Measurements from ENCODE around the gene SON. TPM values are rescaled to one million over a fixed set of nuclear protein-coding genes. Genes with fewer than 3 reads are reported as not detected.

Gene SON
- total and polyA plus RNA-seq, 2 of the 13 experiments (the other 11 are each of a cell fraction or from before 2014, with no cell fraction given) = 61.3 to 78.3 TPM

DNA sequence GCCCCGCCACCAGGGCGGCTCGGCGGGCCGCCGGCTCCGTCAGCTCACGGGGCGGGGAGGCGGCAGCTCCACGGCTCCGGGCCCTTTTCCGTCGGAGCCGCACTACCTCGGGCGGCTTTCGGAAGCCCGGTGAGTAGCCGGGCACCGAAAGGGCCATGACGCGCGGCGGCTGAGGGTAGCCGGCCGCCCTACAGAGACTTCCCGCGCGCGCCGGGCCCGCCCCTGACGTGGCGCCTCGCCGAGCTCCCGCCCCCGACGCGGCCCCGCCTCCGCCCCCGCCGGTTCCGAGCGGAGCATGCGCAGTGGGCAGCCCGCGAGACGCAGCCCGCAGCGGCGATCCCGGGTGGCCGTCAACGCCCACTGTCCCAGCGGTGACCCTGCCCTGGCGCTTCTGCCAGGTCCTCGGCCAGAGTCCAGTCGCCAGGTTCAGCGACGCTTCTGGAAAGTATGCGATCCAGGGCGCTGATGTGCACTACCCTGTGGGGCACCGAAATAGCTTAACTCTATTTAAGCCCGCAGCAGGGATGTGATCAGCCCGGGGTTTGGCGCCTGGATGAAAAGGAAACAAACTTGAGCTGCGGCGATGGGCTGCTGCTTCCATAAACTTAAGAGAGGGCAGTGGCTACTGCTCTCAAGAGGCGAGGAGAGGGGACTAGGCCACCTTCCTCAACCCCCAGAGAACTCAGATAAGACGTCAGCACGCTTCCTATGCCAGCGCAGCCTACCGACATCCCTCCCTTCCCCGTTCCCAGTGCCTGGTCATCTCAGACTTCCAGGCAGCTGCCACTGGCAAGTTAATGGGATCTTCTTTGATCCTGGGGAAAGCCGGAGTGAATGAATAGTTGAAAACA, 45.9 kb downstream of the SON start, which contains the start of gene DONSON (continued):
- TF ChIP-seq JUND (CRISPR knock-in tag; IDR thresholded peaks at IDR 0.05) (0 out of 2 replicates have a peak, but pooled peaks have one; percentile 34), BRCA1 (CRISPR knock-in tag; IDR thresholded peaks at IDR 0.05) (peak; percentile 53), GABPB1 (CRISPR knock-in tag; IDR thresholded peaks at IDR 0.05) (peak; percentile 44; the same call in 1 of the 2 replicates), ZNF441 (CRISPR knock-in tag; IDR thresholded peaks at IDR 0.05; ENCODE audit: borderline replicate concordance) (peak; percentile 60; the same call in 1 of the 2 replicates), KDM6A (CRISPR knock-in tag; IDR thresholded peaks at IDR 0.05; ENCODE audit: low read depth) (peak; percentile 46; the same call in 1 of the 2 replicates), ATF7 (IDR thresholded peaks at IDR 0.05) (no peak), ATF7 (CRISPR knock-in tag; IDR thresholded peaks at IDR 0.05) (no peak), PHF21A (CRISPR knock-in tag; IDR thresholded peaks at IDR 0.05) (peak; percentile 70), RARA (CRISPR knock-in tag; IDR thresholded peaks at IDR 0.05) (peak; percentile 99), ZNF496 (CRISPR knock-in tag; IDR thresholded peaks at IDR 0.05; ENCODE audit: insufficient replicate concordance) (no peak), FOSL2 (CRISPR knock-in tag; IDR thresholded peaks at IDR 0.05) (peak; percentile 22; the same call in 1 of the 2 replicates), SPEN (CRISPR knock-in tag; IDR thresholded peaks at IDR 0.05; ENCODE audit: low read depth) (peak; percentile 80), KAT8 (CRISPR knock-in tag; IDR thresholded peaks at IDR 0.05) (peak; percentile 75; the same call in 1 of the 2 replicates), POLR2G (IDR thresholded peaks at IDR 0.05; ENCODE audit: low read depth, low read length) (peak; percentile 86), TBP (CRISPR knock-in tag; IDR thresholded peaks at IDR 0.05) (0 out of 2 replicates have a peak, but pooled peaks have one; percentile 88), GZF1 (CRISPR knock-in tag; IDR thresholded peaks at IDR 0.05) (peak; percentile 29; the same call in 1 of the 2 replicates), ZMYM4 (CRISPR knock-in tag; IDR thresholded peaks at IDR 0.05) (0 out of 2 replicates have a peak, but pooled peaks have one; percentile 37)
- TF ChIP-seq, protein P1, sequence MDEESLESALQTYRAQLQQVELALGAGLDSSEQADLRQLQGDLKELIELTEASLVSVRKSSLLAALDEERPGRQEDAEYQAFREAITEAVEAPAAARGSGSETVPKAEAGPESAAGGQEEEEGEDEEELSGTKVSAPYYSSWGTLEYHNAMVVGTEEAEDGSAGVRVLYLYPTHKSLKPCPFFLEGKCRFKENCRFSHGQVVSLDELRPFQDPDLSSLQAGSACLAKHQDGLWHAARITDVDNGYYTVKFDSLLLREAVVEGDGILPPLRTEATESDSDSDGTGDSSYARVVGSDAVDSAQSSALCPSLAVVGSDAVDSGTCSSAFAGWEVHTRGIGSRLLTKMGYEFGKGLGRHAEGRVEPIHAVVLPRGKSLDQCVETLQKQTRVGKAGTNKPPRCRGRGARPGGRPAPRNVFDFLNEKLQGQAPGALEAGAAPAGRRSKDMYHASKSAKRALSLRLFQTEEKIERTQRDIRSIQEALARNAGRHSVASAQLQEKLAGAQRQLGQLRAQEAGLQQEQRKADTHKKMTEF (CRISPR knock-in tag; IDR thresholded peaks at IDR 0.05) = peak; percentile 58; the same call in 1 of the 2 replicates
- TF ChIP-seq, protein P2, sequence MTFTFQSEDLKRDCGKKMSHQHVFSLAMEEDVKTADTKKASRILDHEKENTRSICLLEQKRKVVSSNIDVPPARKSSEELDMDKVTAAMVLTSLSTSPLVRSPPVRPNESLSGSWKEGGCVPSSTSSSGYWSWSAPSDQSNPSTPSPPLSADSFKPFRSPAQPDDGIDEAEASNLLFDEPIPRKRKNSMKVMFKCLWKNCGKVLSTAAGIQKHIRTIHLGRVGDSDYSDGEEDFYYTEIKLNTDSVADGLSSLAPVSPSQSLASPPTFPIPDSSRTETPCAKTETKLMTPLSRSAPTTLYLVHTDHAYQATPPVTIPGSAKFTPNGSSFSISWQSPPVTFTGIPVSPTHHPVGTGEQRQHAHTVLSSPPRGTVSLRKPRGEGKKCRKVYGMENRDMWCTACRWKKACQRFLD (CRISPR knock-in tag; IDR thresholded peaks at IDR 0.05; ENCODE audit: borderline replicate concordance) = 0 out of 2 replicates have a peak, but pooled peaks have one; percentile 40
- TF ChIP-seq, protein P3, sequence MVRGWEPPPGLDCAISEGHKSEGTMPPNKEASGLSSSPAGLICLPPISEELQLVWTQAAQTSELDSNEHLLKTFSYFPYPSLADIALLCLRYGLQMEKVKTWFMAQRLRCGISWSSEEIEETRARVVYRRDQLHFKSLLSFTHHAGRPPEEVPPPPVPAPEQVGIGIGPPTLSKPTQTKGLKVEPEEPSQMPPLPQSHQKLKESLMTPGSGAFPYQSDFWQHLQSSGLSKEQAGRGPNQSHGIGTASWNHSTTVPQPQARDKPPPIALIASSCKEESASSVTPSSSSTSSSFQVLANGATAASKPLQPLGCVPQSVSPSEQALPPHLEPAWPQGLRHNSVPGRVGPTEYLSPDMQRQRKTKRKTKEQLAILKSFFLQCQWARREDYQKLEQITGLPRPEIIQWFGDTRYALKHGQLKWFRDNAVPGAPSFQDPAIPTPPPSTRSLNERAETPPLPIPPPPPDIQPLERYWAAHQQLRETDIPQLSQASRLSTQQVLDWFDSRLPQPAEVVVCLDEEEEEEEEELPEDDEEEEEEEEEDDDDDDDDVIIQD (CRISPR knock-in tag; IDR thresholded peaks at IDR 0.05; ENCODE audit: low read depth) = peak; percentile 42; the same call in 1 of the 2 replicates
- TF ChIP-seq, protein P4, sequence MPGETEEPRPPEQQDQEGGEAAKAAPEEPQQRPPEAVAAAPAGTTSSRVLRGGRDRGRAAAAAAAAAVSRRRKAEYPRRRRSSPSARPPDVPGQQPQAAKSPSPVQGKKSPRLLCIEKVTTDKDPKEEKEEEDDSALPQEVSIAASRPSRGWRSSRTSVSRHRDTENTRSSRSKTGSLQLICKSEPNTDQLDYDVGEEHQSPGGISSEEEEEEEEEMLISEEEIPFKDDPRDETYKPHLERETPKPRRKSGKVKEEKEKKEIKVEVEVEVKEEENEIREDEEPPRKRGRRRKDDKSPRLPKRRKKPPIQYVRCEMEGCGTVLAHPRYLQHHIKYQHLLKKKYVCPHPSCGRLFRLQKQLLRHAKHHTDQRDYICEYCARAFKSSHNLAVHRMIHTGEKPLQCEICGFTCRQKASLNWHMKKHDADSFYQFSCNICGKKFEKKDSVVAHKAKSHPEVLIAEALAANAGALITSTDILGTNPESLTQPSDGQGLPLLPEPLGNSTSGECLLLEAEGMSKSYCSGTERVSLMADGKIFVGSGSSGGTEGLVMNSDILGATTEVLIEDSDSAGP (CRISPR knock-in tag; IDR thresholded peaks at IDR 0.05; ENCODE audit: borderline replicate concordance) = 0 out of 2 replicates have a peak, but pooled peaks have one; percentile 24

Measured in HepG2 (cell line).